GM23338 (cell line): Measurements from ENCODE around the gene TIMM10. TPM values are rescaled to one million over a fixed set of nuclear protein-coding genes. Genes with fewer than 3 reads are reported as not detected.

Experiments used
- ATAC-seq: fragments of 200-7000 bp; cut with Tn5 transposase; 3 replicates; pipeline ENCODE4 v1.9.1; 2020
- DNase-seq: peaks from one replicate; pipeline ENCODE4 v3.0.0-alpha.2; 2015; ENCODE audit warnings: low spot score
- H2AFZ ChIP-seq: fragments of 200-600 bp; sonication (generic); 2 replicates; pipeline ENCODE4 v1.8.0; 2016; ENCODE audit warnings: antibody characterized with exemption, mild to moderate bottlenecking, moderate library complexity
- H3F3A ChIP-seq: fragments of 200-600 bp; sonication (generic); replicated peaks from 2 replicates; pipeline ENCODE4 v1.8.0; 2017; ENCODE audit warnings: antibody characterized with exemption, mixed run types, low read depth
- H3K27ac ChIP-seq: fragments of 200-600 bp; sonication (generic); 2 replicates; pipeline ENCODE4 v1.6.1; 2016; ENCODE audit warnings: low read depth
- H3K27me3 ChIP-seq: fragments of 200-600 bp; sonication (generic); 2 replicates; pipeline ENCODE4 v1.8.0; 2016; ENCODE audit warnings: mild to moderate bottlenecking, mixed run types, moderate library complexity; ENCODE audit not compliant: insufficient read depth
- H3K36me3 ChIP-seq: fragments of 200-600 bp; sonication (generic); 2 replicates; pipeline ENCODE4 v1.8.0; 2016; ENCODE audit warnings: mild to moderate bottlenecking; ENCODE audit not compliant: insufficient read depth
- H3K4me1 ChIP-seq: fragments of 200-600 bp; sonication (generic); 2 replicates; pipeline ENCODE4 v1.8.0; 2016; ENCODE audit warnings: mild to moderate bottlenecking, moderate library complexity; ENCODE audit not compliant: insufficient read depth
- H3K4me2 ChIP-seq: fragments of 200-600 bp; sonication (generic); 2 replicates; pipeline ENCODE4 v1.7.1; 2017; ENCODE audit warnings: mixed run types
- H3K4me3 ChIP-seq: fragments of 200-600 bp; sonication (generic); 2 replicates; pipeline ENCODE4 v1.6.1; 2016; ENCODE audit warnings: mixed run types
- H3K79me2 ChIP-seq: fragments of 200-600 bp; sonication (generic); replicated peaks from 2 replicates; pipeline ENCODE4 v1.8.0; 2017; ENCODE audit warnings: mild to moderate bottlenecking; ENCODE audit not compliant: insufficient read depth
- H3K9me2 ChIP-seq: fragments of 200-600 bp; sonication (generic); 2 replicates; pipeline ENCODE4 v1.8.0; 2017; ENCODE audit not compliant: insufficient read depth
- H4K20me1 ChIP-seq: fragments of 200-600 bp; sonication (generic); replicated peaks from 2 replicates; pipeline ENCODE4 v1.8.0; 2017; ENCODE audit warnings: mild to moderate bottlenecking; ENCODE audit not compliant: insufficient read depth
- H3K27ac Mint-ChIP-seq: 2 replicates; pipeline ENCODE4 v1.8.0; 2020; ENCODE audit warnings: inconsistent platforms, mild to moderate bottlenecking, moderate library complexity, mixed read lengths
- H3K27me3 Mint-ChIP-seq: 3 replicates; pipeline ENCODE4 v1.8.0; 2022; ENCODE audit warnings: low read depth, mild to moderate bottlenecking, moderate library complexity, mixed read lengths, inconsistent platforms; ENCODE audit not compliant: insufficient read depth, poor library complexity
- H3K36me3 Mint-ChIP-seq: 3 replicates; pipeline ENCODE4 v1.8.0; 2021; ENCODE audit warnings: low read depth, mild to moderate bottlenecking, inconsistent platforms, moderate library complexity, mixed read lengths
- H3K4me1 Mint-ChIP-seq: 3 replicates; pipeline ENCODE4 v1.8.0; 2020; ENCODE audit warnings: mild to moderate bottlenecking, inconsistent platforms, mixed read lengths
- H3K4me3 Mint-ChIP-seq: 3 replicates; pipeline ENCODE4 v1.8.0; 2021; ENCODE audit warnings: moderate library complexity, mild to moderate bottlenecking, inconsistent platforms, mixed read lengths
- H3K9me3 Mint-ChIP-seq: 3 replicates; pipeline ENCODE4 v1.8.0; 2020; ENCODE audit warnings: moderate library complexity, mild to moderate bottlenecking, inconsistent platforms, mixed read lengths
- CTCF ChIP-seq, 2 experiments: fragments of 200-600 bp in 1 of 2; sonication (generic) in 1 of 2; conservative IDR thresholded peaks; 2 replicates each; pipeline versions ENCODE4 v1.5.1 to v1.6.1; 2016 to 2017; ENCODE audit warnings: antibody characterized with exemption in 2 of 2, low read depth in 2 of 2, mild to moderate bottlenecking in 2 of 2, moderate library complexity in 1 of 2
- EZH2 ChIP-seq: fragments of 200-600 bp; sonication (generic); IDR thresholded peaks from one replicate; pipeline ENCODE4 v1.8.0; 2017; ENCODE audit warnings: antibody characterized with exemption, mild to moderate bottlenecking, low read depth; ENCODE audit not compliant: unreplicated experiment
- EZH2phosphoT487 ChIP-seq: fragments of 200-600 bp; sonication (generic); IDR thresholded peaks from one replicate; pipeline ENCODE4 v1.8.1; 2018; ENCODE audit warnings: antibody characterized with exemption; ENCODE audit not compliant: unreplicated experiment
- JUNB ChIP-seq: IDR thresholded peaks from one replicate; pipeline ENCODE4 v1.6.1; 2016; ENCODE audit warnings: antibody characterized with exemption; ENCODE audit not compliant: unreplicated experiment
- NANOG ChIP-seq: IDR thresholded peaks from 2 replicates; pipeline ENCODE4 v1.6.1; 2016; ENCODE audit warnings: antibody characterized with exemption, borderline replicate concordance
- POLR2AphosphoS5 ChIP-seq: IDR thresholded peaks from 2 replicates; pipeline ENCODE4 v1.6.1; 2016; ENCODE audit warnings: antibody characterized with exemption, low read depth
- REST ChIP-seq: IDR thresholded peaks from one replicate; pipeline ENCODE4 v1.6.1; 2018; ENCODE audit warnings: antibody characterized with exemption; ENCODE audit not compliant: unreplicated experiment
- STAT1 ChIP-seq: IDR thresholded peaks from one replicate; pipeline ENCODE4 v1.6.1; 2016; ENCODE audit warnings: antibody characterized with exemption; ENCODE audit not compliant: unreplicated experiment
- ZNF114 ChIP-seq: fragments of 250-450 bp; sonication (Bioruptor Pico); IDR thresholded peaks from 2 replicates; pipeline ENCODE4 v1.5.0; 2020; ENCODE audit warnings: mild to moderate bottlenecking, moderate library complexity
- ZNF331 ChIP-seq: fragments of 250-450 bp; sonication (Bioruptor Pico); IDR thresholded peaks from 2 replicates; pipeline ENCODE4 v1.5.0; 2020; ENCODE audit warnings: low read depth, mild to moderate bottlenecking, moderate library complexity
- polyA plus RNA-seq: library from polyadenylated mRNA; unstranded; fragments of >200 nt; fragmentation: Nextera tagmentation; extraction: Ambion mirVana; gene quantifications from 2 replicates; pipeline ENCODE4 v1.2.1, GENCODE V29; 2016
- total RNA-seq: library from RNA; depleted of rRNA; stranded (reverse); fragments of >200 nt; shearing (Covaris generic); gene quantifications from 2 replicates; pipeline ENCODE4 v1.2.3, GENCODE V29; 2014
- TF ChIP-seq, protein P1 (sequence below): fragments of 250-450 bp; sonication (Bioruptor Pico); IDR thresholded peaks from 2 replicates; pipeline ENCODE4 v1.5.0; 2020; ENCODE audit warnings: mild to moderate bottlenecking, moderate library complexity
- TF ChIP-seq, protein P2 (sequence below): IDR thresholded peaks from 2 replicates; pipeline ENCODE4 v1.6.1; 2016; ENCODE audit warnings: antibody characterized with exemption

TIMM10 gene
- total and polyA plus RNA-seq, 2 experiments from 2014 or later = 59.1 to 194 TPM

DNA sequence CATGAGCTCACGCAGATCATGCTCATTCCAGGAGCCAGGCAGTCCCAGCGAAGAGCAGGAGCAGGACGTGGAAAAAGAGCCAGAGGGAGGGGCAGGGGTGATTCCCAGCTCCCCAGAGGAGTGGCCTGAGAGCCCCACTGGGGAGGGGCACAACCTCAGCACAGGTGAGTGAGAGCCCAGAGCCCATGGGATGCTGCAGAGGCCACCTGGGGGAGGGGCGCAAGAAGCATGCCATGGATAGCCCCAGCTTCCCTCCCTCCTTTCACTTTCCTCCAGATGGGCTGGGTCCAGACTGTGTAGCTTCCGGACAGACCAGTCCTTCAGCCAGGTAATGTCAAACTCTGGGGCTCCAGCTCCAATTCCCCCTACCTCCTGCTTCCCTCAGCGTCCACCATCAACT lies 13.0 kb upstream of the TIMM10 start (continued):
- TF ChIP-seq NANOG = no peak
- TF ChIP-seq JUNB = no peak

DNA sequence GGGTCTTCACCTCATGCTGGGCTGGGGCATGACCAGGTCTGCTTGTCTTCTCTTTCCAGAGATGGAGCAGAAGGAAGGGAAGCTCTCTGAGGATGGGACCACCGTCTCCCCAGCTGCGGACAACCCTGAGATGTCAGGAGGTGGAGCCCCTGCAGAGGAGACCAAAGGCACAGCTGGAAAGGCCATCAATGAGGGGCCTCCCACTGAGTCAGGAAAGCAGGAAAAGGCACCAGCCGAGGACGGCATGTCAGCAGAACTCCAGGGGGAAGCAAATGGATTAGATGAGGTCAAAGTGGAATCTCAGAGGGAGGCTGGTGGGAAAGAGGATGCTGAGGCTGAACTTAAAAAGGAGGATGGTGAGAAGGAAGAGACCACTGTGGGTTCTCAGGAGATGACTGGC lies 12.0 kb upstream of the TIMM10 start:
- Histone ChIP-seq H3K9me2 (no peaks in the 10 kb centered on the region), H3K79me2 (no peaks in the 10 kb centered on the region), H3K4me1 (peaks cover 16% of the 10 kb centered on the region; the same call in 1 of the 2 replicates), H3K4me3 (no peak overlapping the region), H3K27ac (no peak overlapping the region), H3F3A (no peaks in the 10 kb centered on the region), H2AFZ (no peak overlapping the region), H4K20me1 (no peaks in the 10 kb centered on the region), H3K36me3 (no peaks in the 10 kb centered on the region), H3K27me3 (no peaks in the 10 kb centered on the region), H3K4me2 (0 out of 2 replicates have a peak overlapping the region, but pooled peaks have one; percentile 26)
- Mint-ChIP-seq H3K4me1 (peaks cover 28% of the 10 kb centered on the region), H3K9me3 (peaks cover 3% of the 10 kb centered on the region; the same call in 2 of the 3 replicates), H3K27me3 (peaks cover 20% of the 10 kb centered on the region), H3K36me3 (peaks cover 3% of the 10 kb centered on the region; the same call in 1 of the 3 replicates), H3K4me3 (peak overlapping the region; percentile 14; the same call in 1 of the 3 replicates), H3K27ac (no peak overlapping the region)
- no peak; the same call in 2 of the 3 replicates for ATAC-seq
- no peak for DNase-seq
- TF ChIP-seq CTCF (conservative IDR thresholded peaks at IDR 0.05; ENCODE audit: low read depth in 2 of 2) (no peak), EZH2phosphoT487 (no peak), ZNF331 (CRISPR knock-in tag) (no peak), NANOG (no peak), EZH2 (no peak), ZNF114 (no peak), REST (no peak), STAT1 (no peak), POLR2AphosphoS5 (no peak)
- TF ChIP-seq, protein P1, sequence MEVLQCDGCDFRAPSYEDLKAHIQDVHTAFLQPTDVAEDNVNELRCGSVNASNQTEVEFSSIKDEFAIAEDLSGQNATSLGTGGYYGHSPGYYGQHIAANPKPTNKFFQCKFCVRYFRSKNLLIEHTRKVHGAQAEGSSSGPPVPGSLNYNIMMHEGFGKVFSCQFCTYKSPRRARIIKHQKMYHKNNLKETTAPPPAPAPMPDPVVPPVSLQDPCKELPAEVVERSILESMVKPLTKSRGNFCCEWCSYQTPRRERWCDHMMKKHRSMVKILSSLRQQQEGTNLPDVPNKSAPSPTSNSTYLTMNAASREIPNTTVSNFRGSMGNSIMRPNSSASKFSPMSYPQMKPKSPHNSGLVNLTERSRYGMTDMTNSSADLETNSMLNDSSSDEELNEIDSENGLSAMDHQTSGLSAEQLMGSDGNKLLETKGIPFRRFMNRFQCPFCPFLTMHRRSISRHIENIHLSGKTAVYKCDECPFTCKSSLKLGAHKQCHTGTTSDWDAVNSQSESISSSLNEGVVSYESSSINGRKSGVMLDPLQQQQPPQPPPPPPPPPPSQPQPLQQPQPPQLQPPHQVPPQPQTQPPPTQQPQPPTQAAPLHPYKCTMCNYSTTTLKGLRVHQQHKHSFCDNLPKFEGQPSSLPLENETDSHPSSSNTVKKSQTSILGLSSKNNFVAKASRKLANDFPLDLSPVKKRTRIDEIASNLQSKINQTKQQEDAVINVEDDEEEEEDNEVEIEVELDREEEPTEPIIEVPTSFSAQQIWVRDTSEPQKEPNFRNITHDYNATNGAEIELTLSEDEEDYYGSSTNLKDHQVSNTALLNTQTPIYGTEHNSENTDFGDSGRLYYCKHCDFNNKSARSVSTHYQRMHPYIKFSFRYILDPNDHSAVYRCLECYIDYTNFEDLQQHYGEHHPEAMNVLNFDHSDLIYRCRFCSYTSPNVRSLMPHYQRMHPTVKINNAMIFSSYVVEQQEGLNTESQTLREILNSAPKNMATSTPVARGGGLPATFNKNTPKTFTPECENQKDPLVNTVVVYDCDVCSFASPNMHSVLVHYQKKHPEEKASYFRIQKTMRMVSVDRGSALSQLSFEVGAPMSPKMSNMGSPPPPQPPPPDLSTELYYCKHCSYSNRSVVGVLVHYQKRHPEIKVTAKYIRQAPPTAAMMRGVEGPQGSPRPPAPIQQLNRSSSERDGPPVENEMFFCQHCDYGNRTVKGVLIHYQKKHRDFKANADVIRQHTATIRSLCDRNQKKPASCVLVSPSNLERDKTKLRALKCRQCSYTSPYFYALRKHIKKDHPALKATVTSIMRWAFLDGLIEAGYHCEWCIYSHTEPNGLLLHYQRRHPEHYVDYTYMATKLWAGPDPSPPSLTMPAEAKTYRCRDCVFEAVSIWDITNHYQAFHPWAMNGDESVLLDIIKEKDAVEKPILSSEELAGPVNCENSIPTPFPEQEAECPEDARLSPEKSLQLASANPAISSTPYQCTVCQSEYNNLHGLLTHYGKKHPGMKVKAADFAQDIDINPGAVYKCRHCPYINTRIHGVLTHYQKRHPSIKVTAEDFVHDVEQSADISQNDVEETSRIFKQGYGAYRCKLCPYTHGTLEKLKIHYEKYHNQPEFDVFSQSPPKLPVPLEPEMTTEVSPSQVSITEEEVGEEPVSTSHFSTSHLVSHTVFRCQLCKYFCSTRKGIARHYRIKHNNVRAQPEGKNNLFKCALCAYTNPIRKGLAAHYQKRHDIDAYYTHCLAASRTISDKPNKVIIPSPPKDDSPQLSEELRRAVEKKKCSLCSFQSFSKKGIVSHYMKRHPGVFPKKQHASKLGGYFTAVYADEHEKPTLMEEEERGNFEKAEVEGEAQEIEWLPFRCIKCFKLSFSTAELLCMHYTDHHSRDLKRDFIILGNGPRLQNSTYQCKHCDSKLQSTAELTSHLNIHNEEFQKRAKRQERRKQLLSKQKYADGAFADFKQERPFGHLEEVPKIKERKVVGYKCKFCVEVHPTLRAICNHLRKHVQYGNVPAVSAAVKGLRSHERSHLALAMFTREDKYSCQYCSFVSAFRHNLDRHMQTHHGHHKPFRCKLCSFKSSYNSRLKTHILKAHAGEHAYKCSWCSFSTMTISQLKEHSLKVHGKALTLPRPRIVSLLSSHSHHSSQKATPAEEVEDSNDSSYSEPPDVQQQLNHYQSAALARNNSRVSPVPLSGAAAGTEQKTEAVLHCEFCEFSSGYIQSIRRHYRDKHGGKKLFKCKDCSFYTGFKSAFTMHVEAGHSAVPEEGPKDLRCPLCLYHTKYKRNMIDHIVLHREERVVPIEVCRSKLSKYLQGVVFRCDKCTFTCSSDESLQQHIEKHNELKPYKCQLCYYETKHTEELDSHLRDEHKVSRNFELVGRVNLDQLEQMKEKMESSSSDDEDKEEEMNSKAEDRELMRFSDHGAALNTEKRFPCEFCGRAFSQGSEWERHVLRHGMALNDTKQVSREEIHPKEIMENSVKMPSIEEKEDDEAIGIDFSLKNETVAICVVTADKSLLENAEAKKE (CRISPR knock-in tag) = no peak
- TF ChIP-seq, protein P2, sequence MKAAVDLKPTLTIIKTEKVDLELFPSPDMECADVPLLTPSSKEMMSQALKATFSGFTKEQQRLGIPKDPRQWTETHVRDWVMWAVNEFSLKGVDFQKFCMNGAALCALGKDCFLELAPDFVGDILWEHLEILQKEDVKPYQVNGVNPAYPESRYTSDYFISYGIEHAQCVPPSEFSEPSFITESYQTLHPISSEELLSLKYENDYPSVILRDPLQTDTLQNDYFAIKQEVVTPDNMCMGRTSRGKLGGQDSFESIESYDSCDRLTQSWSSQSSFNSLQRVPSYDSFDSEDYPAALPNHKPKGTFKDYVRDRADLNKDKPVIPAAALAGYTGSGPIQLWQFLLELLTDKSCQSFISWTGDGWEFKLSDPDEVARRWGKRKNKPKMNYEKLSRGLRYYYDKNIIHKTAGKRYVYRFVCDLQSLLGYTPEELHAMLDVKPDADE = no peak
